Endothelial cell (in vitro differentiated cells): ENCODE results near the gene RAC3. TPM values are rescaled to one million over a fixed set of nuclear protein-coding genes. Genes with fewer than 3 reads are reported as not detected.

Experiments used
- DNase-seq: peaks from one replicate; pipeline ENCODE4 v3.0.0; 2021; ENCODE audit warnings: low spot score
- H3K27ac Mint-ChIP-seq: one replicate; pipeline ENCODE4 v1.8.0; 2021; ENCODE audit warnings: mixed read lengths, inconsistent platforms; ENCODE audit not compliant: unreplicated experiment
- H3K27me3 Mint-ChIP-seq: one replicate; pipeline ENCODE4 v1.8.0; 2021; ENCODE audit warnings: mild to moderate bottlenecking, moderate library complexity, mixed read lengths, inconsistent platforms; ENCODE audit not compliant: unreplicated experiment
- H3K36me3 Mint-ChIP-seq: one replicate; pipeline ENCODE4 v1.8.0; 2021; ENCODE audit warnings: mild to moderate bottlenecking, low read depth, mixed read lengths, inconsistent platforms; ENCODE audit not compliant: unreplicated experiment
- H3K4me1 Mint-ChIP-seq: one replicate; pipeline ENCODE4 v1.8.0; 2021; ENCODE audit warnings: mild to moderate bottlenecking, mixed read lengths, inconsistent platforms; ENCODE audit not compliant: unreplicated experiment
- H3K4me3 Mint-ChIP-seq: one replicate; pipeline ENCODE4 v1.8.0; 2021; ENCODE audit warnings: mild to moderate bottlenecking, mixed read lengths, inconsistent platforms; ENCODE audit not compliant: unreplicated experiment
- H3K9me3 Mint-ChIP-seq: one replicate; pipeline ENCODE4 v1.8.0; 2021; ENCODE audit warnings: mixed read lengths, inconsistent platforms; ENCODE audit not compliant: unreplicated experiment
- total RNA-seq: library from RNA; stranded (reverse); fragmentation: NEBNext Ultra II Directional; extraction: Animal tissue kit (Norgen Biotek cat#: 25700); gene quantifications from one replicate; pipeline ENCODE4 v1.2.1, GENCODE V29; 2021; ENCODE audit not compliant: unreplicated experiment
- TF ChIP-seq, protein P1 (sequence below): fragments of 200-600 bp; sonication (generic); IDR thresholded peaks from one replicate; pipeline ENCODE4 v1.5.0; 2021; ENCODE audit warnings: antibody characterized with exemption; ENCODE audit not compliant: unreplicated experiment

Gene RAC3
- total RNA-seq, 1 donor from 2014 or later: 24.0 TPM

- DNase-seq: no peak
- H3K27ac Mint-ChIP-seq: no peak overlapping the region
- TF ChIP-seq, protein P1, sequence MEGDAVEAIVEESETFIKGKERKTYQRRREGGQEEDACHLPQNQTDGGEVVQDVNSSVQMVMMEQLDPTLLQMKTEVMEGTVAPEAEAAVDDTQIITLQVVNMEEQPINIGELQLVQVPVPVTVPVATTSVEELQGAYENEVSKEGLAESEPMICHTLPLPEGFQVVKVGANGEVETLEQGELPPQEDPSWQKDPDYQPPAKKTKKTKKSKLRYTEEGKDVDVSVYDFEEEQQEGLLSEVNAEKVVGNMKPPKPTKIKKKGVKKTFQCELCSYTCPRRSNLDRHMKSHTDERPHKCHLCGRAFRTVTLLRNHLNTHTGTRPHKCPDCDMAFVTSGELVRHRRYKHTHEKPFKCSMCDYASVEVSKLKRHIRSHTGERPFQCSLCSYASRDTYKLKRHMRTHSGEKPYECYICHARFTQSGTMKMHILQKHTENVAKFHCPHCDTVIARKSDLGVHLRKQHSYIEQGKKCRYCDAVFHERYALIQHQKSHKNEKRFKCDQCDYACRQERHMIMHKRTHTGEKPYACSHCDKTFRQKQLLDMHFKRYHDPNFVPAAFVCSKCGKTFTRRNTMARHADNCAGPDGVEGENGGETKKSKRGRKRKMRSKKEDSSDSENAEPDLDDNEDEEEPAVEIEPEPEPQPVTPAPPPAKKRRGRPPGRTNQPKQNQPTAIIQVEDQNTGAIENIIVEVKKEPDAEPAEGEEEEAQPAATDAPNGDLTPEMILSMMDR: no peak
- H3K4me1 Mint-ChIP-seq: no peaks in the 10 kb centered on the region
- H3K9me3 Mint-ChIP-seq: no peaks in the 10 kb centered on the region
- H3K36me3 Mint-ChIP-seq: peaks cover 8% of the 10 kb centered on the region
- peaks cover 6% of the 10 kb centered on the region for H3K27me3 Mint-ChIP-seq
- H3K4me3 Mint-ChIP-seq: peak overlapping the region; percentile 62
Observed at GRCh38 chr17:82047379-82047778, 15.9 kb downstream of the RAC3 start.

GRCh38 chr17:82047914-82048570 lies 16.6 kb downstream of the RAC3 start:
- H3K9me3 Mint-ChIP-seq: no peaks in the 10 kb centered on the region
- H3K4me3 Mint-ChIP-seq: peak overlapping the region; percentile 62
- TF ChIP-seq, protein P1: no peak
- H3K27me3 Mint-ChIP-seq: peaks cover 6% of the 10 kb centered on the region
- DNase-seq: no peak
- H3K27ac Mint-ChIP-seq: no peak overlapping the region
- H3K4me1 Mint-ChIP-seq: no peaks in the 10 kb centered on the region
- peaks cover 8% of the 10 kb centered on the region for H3K36me3 Mint-ChIP-seq

GRCh38 chr17:82048571-82048971 lies 17.1 kb downstream of the RAC3 start:
- Mint-ChIP-seq H3K4me3 (no peak overlapping the region), H3K9me3 (no peaks in the 10 kb centered on the region), H3K27me3 (peaks cover 7% of the 10 kb centered on the region), H3K36me3 (peaks cover 8% of the 10 kb centered on the region), H3K27ac (no peak overlapping the region), H3K4me1 (no peaks in the 10 kb centered on the region)
- TF ChIP-seq, protein P1: no peak
- DNase-seq: no peak

DNA sequence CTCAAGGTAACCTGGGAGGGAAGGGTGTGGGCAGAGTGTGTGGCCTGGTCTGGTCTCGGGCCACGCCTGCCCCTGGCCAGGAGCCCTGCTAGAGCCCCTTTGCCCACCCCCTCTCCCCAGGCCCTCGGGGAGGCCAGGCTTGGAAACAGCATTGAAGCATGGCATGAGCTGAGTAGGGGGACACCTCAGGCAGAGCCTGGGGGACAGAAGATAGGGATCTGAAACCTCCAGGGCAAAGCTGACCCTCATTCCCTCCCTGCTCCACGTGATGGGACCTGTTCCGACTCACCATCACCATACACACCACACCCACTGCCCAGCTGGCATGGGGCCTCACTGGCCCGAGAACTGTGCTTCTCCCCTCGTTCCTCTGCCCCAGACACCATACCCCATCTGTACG lies 17.6 kb downstream of the RAC3 start:
- Mint-ChIP-seq H3K36me3 (peaks cover 8% of the 10 kb centered on the region), H3K27me3 (peaks cover 10% of the 10 kb centered on the region), H3K27ac (no peak overlapping the region), H3K4me1 (no peaks in the 10 kb centered on the region), H3K4me3 (no peak overlapping the region), H3K9me3 (no peaks in the 10 kb centered on the region)
- TF ChIP-seq, protein P1: no peak
- DNase-seq: no peak

DNA sequence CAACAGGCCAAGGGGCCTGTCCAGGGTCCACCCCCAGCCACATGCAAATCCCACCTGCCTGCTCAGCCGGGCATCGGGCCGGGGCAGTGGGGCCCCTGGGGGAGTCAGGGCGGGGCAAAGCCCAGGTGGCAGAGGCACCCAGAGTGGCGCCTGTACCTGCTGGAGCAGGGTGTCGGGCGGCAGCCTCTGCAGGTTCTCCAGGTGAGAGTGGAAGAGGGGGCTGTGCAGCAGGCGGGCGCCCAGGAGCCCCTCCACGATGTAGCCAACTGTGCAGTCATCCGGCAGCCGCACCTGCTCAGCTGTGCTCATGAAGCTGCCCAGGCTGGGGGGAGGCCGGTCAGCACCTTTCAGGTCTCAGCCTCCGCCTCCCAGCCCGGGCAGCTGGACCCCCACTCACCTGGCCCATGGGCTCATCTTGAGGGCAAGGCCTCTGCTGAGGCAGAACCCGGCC lies 18.1 kb downstream of the RAC3 start:
- peaks cover 10% of the 10 kb centered on the region for H3K27me3 Mint-ChIP-seq
- H3K9me3 Mint-ChIP-seq: no peaks in the 10 kb centered on the region
- TF ChIP-seq, protein P1: no peak
- H3K4me1 Mint-ChIP-seq: no peaks in the 10 kb centered on the region
- peaks cover 8% of the 10 kb centered on the region for H3K36me3 Mint-ChIP-seq
- no peak overlapping the region for H3K4me3 Mint-ChIP-seq
- DNase-seq: no peak
- H3K27ac Mint-ChIP-seq: no peak overlapping the region
